ENCODE measurements around the gene RARS2.

The RARS2 gene

DNA sequence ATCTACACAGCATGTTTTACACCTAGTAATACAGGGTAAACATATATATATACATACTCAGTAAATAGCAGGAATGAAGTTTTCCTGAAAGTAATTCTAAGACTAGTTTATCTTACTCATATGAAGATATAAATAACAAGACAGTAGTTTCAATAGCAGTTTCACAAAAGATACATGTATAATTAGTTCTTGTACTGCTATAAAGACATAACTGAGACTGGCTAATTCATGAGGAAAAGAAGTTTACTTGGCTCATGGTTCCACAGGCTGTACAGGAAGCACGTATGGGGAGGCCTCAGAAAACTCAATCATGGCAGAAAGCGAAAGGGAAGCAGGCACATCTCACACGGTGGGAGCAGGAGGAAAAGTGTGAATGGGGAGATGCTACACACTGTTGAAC is 16.9 kb downstream of the RARS2 start:
- peak overlapping the region; percentile 65 for H3K4me2 ChIP-seq (ENCODE audit: low read depth, low read length)

DNA sequence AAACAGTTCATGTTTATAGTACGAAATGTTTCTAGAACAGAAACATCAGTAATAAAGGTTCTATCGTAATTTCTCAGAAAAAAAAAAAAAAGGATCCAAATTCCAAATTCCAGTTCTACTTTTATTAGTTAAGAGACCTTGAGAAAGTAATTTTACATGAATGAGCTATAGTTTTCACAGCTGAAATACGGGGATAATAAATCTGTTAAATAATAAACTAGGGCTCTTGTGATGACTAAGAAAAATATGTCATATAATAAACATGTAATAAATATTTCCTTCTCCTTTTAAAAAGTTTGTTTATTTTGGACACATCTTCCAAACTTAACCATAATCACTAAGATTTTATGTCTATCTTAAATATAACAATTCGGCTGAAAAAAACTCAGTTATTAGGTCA is 17.8 kb downstream of the RARS2 start:
- no peak for DNase-seq
- Histone ChIP-seq H3K4me2 (ENCODE audit: low read depth, low read length) (no peak overlapping the region), H4K20me1 (ENCODE audit: insufficient read depth, low read length) (no peaks in the 10 kb centered on the region), H3K4me1 (ENCODE audit: low read length) (peaks cover 34% of the 10 kb centered on the region), H3K9ac (ENCODE audit: low read length) (no peak overlapping the region), H3K4me3 (ENCODE audit: low read length) (no peak overlapping the region), H3K79me2 (ENCODE audit: low read length) (peaks cover 82% of the 10 kb centered on the region), H3K9me2 (replicated peaks; ENCODE audit: insufficient read depth, low read length) (no peaks in the 10 kb centered on the region), H3K27me3 (replicated peaks; ENCODE audit: insufficient read depth, low read length) (no peaks in the 10 kb centered on the region), H3K36me3 (replicated peaks; ENCODE audit: insufficient read depth, low read length) (no peaks in the 10 kb centered on the region), H3F3A (ENCODE audit: insufficient read depth, low read length) (peaks cover 13% of the 10 kb centered on the region), H2AFZ (ENCODE audit: low read length) (no peak overlapping the region), H3K9me3 (replicated peaks; ENCODE audit: insufficient read depth, low read length) (no peaks in the 10 kb centered on the region), H3K27ac (ENCODE audit: low read length) (no peak overlapping the region)
- TF ChIP-seq, protein P1, sequence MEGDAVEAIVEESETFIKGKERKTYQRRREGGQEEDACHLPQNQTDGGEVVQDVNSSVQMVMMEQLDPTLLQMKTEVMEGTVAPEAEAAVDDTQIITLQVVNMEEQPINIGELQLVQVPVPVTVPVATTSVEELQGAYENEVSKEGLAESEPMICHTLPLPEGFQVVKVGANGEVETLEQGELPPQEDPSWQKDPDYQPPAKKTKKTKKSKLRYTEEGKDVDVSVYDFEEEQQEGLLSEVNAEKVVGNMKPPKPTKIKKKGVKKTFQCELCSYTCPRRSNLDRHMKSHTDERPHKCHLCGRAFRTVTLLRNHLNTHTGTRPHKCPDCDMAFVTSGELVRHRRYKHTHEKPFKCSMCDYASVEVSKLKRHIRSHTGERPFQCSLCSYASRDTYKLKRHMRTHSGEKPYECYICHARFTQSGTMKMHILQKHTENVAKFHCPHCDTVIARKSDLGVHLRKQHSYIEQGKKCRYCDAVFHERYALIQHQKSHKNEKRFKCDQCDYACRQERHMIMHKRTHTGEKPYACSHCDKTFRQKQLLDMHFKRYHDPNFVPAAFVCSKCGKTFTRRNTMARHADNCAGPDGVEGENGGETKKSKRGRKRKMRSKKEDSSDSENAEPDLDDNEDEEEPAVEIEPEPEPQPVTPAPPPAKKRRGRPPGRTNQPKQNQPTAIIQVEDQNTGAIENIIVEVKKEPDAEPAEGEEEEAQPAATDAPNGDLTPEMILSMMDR (IDR thresholded peaks at IDR 0.05; ENCODE audit: low read length) = no peak
- TF ChIP-seq EZH2 (optimal IDR thresholded peaks at IDR 0.05; ENCODE audit: low read depth, low read length) = no peak
- TF ChIP-seq EZH2phosphoT487 (IDR thresholded peaks at IDR 0.05; ENCODE audit: low read length) = no peak

More for the DNA sequence above, 16.9 kb downstream of the RARS2 start:
- peaks cover 34% of the 10 kb centered on the region for H3K4me1 ChIP-seq (ENCODE audit: low read length)
- no peaks in the 10 kb centered on the region for H3K9me2 ChIP-seq (replicated peaks; ENCODE audit: insufficient read depth, low read length)
- peaks cover 13% of the 10 kb centered on the region for H3F3A ChIP-seq (ENCODE audit: insufficient read depth, low read length)
- H3K36me3 ChIP-seq (replicated peaks; ENCODE audit: insufficient read depth, low read length) = no peaks in the 10 kb centered on the region
- peaks cover 88% of the 10 kb centered on the region for H3K79me2 ChIP-seq (ENCODE audit: low read length)
- TF ChIP-seq, protein P1 (IDR thresholded peaks at IDR 0.05; ENCODE audit: low read length) = no peak
- no peak for TF ChIP-seq EZH2 (optimal IDR thresholded peaks at IDR 0.05; ENCODE audit: low read depth, low read length)
- no peak for TF ChIP-seq EZH2phosphoT487 (IDR thresholded peaks at IDR 0.05; ENCODE audit: low read length)
- no peaks in the 10 kb centered on the region for H4K20me1 ChIP-seq (ENCODE audit: insufficient read depth, low read length)
- peak overlapping the region; percentile 64 for H3K27ac ChIP-seq (ENCODE audit: low read length)
- peak; percentile 24 for DNase-seq
- H2AFZ ChIP-seq (ENCODE audit: low read length) = no peak overlapping the region
- peak overlapping the region; percentile 13; the same call in 1 of the 2 replicates for H3K4me3 ChIP-seq (ENCODE audit: low read length)
- no peaks in the 10 kb centered on the region for H3K27me3 ChIP-seq (replicated peaks; ENCODE audit: insufficient read depth, low read length)
- H3K9ac ChIP-seq (ENCODE audit: low read length) = no peak overlapping the region
- H3K9me3 ChIP-seq (replicated peaks; ENCODE audit: insufficient read depth, low read length) = no peaks in the 10 kb centered on the region

DNA sequence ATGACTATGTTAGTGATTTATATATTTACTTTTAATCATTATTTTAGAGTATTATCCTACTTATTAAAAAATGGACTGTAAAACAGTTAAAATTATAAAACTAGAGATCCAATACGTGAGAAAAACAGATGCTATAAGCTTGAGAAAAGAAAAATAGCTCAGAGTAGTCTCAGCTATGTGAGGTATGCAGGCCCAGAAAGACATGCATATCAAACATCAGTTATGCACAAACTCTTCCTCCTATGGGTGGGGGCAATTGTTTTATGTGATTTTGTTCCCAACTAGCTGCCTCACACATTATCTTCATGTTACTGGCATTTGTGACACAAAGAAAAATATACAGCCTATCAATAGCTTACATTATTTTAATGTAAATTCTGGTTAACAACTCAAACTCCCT is 28.8 kb downstream of the RARS2 start:
- Histone ChIP-seq H2AFZ (ENCODE audit: low read length) (no peak overlapping the region), H3K27ac (ENCODE audit: low read length) (no peak overlapping the region), H3K9me2 (replicated peaks; ENCODE audit: insufficient read depth, low read length) (no peaks in the 10 kb centered on the region), H3K9me3 (replicated peaks; ENCODE audit: insufficient read depth, low read length) (no peaks in the 10 kb centered on the region), H4K20me1 (ENCODE audit: insufficient read depth, low read length) (no peaks in the 10 kb centered on the region), H3K9ac (ENCODE audit: low read length) (no peak overlapping the region), H3F3A (ENCODE audit: insufficient read depth, low read length) (no peaks in the 10 kb centered on the region), H3K36me3 (replicated peaks; ENCODE audit: insufficient read depth, low read length) (peaks cover 8% of the 10 kb centered on the region; the same call in 1 of the 2 replicates), H3K4me2 (ENCODE audit: low read depth, low read length) (no peak overlapping the region), H3K4me3 (ENCODE audit: low read length) (no peak overlapping the region), H3K4me1 (ENCODE audit: low read length) (no peaks in the 10 kb centered on the region), H3K79me2 (ENCODE audit: low read length) (0 out of 2 replicates have a peak, but pooled peaks cover 3% of the 10 kb centered on the region), H3K27me3 (replicated peaks; ENCODE audit: insufficient read depth, low read length) (no peaks in the 10 kb centered on the region)
- DNase-seq = no peak
- TF ChIP-seq EZH2 (optimal IDR thresholded peaks at IDR 0.05; ENCODE audit: low read depth, low read length) (no peak), EZH2phosphoT487 (IDR thresholded peaks at IDR 0.05; ENCODE audit: low read length) (no peak)
- TF ChIP-seq, protein P1 (IDR thresholded peaks at IDR 0.05; ENCODE audit: low read length) = no peak

Measured in MM.1S (cell line).